ENCODE data around the gene ZNF446.

GRCh38 chr19:58476498-58477015 lies 405 bp downstream of the ZNF446 start:
- TF ChIP-seq CTCF (IDR thresholded peaks at IDR 0.05) (no peak), POLR2A (IDR thresholded peaks at IDR 0.05) (no peak)

Measured in testis (tissue), 2 donors.